GM12878 (cell line): ENCODE results near the gene ABCG1. TPM values are rescaled to one million over a fixed set of nuclear protein-coding genes. Genes with fewer than 3 reads are reported as not detected.

Experiments used
- ATAC-seq: fragments of 200-7000 bp; cut with Tn5 transposase; 3 replicates; pipeline ENCODE4 v1.9.1; 2020; ENCODE audit warnings: mild to moderate bottlenecking, moderate library complexity
- BruUV-seq: library from RNA; stranded (reverse); fragments of 400-500 nt; replicated peaks from 2 replicates; lab custom pipeline; 2021; lab: Mats Ljungman, UMichigan
- CTCF ChIA-PET: fragments of 300-600 bp; sonication (Branson Sonifier 250); formaldehyde crosslinking; extraction: SDS; loops from one replicate; lab custom pipeline; 2021; ENCODE audit warnings: inconsistent platforms; lab: Yijun Ruan, JAX
- POLR2A ChIA-PET: fragments of 350-600 bp; formaldehyde crosslinking; extraction: SDS; loops from one replicate; lab custom pipeline; 2021; ENCODE audit warnings: inconsistent platforms; lab: Charles Lee
- RAD21 ChIA-PET: fragments of 300-600 bp; sonication (Branson Sonifier 250); formaldehyde crosslinking; loops from one replicate; lab custom pipeline; 2023; ENCODE audit warnings: antibody characterized with exemption; ENCODE audit not compliant: unreplicated experiment; lab: Charles Lee
- SMC1A ChIA-PET: fragments of 300-600 bp; sonication (Branson Sonifier 250); formaldehyde crosslinking; loops from one replicate; lab custom pipeline; 2023; ENCODE audit not compliant: unreplicated experiment, uncharacterized antibody; lab: Charles Lee
- DNase-seq: peaks from one replicate; pipeline ENCODE4 v3.0.0-alpha.2; 2011; ENCODE audit warnings: low read depth, low spot score
- FAIRE-seq: peaks from 3 replicates; lab custom pipeline; 2011; peaks lifted over from hg19 to GRCh38; lab: Jason Lieb, UNC
- H2AFZ ChIP-seq: 2 replicates; pipeline ENCODE4 v1.6.0; 2011; ENCODE audit warnings: low read depth, low read length, control low read depth; ENCODE audit not compliant: control insufficient read depth
- H3K27ac ChIP-seq: 2 replicates; pipeline ENCODE4 v1.5.1; 2011; ENCODE audit warnings: control low read depth; ENCODE audit not compliant: control insufficient read depth, insufficient read depth
- H3K27me3 ChIP-seq, 2 experiments: replicated peaks in 1 of 2; 2 replicates each; pipeline versions ENCODE4 v1.6.0 to v1.6.1; 2011; ENCODE audit warnings: low read length in 1 of 2; ENCODE audit not compliant: control insufficient read depth in 2 of 2, insufficient read depth in 2 of 2
- H3K36me3 ChIP-seq, 2 experiments: 2 replicates each; pipeline ENCODE4 v1.5.1; 2011; ENCODE audit warnings: low read length in 1 of 2; ENCODE audit not compliant: control insufficient read depth in 2 of 2, insufficient read depth in 2 of 2
- H3K4me1 ChIP-seq: 2 replicates; pipeline ENCODE4 v1.6.1; 2011; ENCODE audit warnings: mild to moderate bottlenecking, low read length, moderate library complexity, mixed read lengths; ENCODE audit not compliant: control insufficient read depth, insufficient read depth
- H3K4me2 ChIP-seq: 2 replicates; pipeline ENCODE4 v1.6.0; 2011; ENCODE audit warnings: control low read depth; ENCODE audit not compliant: control insufficient read depth, insufficient read depth
- H3K4me3 ChIP-seq: fragments of 200-600 bp; sonication (generic); 2 replicates; pipeline ENCODE4 v1.5.1; 2016
- H3K79me2 ChIP-seq: 2 replicates; pipeline ENCODE4 v1.6.0; 2011; ENCODE audit warnings: low read length; ENCODE audit not compliant: control insufficient read depth, insufficient read depth
- H3K9ac ChIP-seq: 2 replicates; pipeline ENCODE4 v1.8.0; 2011; ENCODE audit warnings: low read length, control low read depth, mixed read lengths; ENCODE audit not compliant: control insufficient read depth, insufficient read depth
- H3K9me3 ChIP-seq: replicated peaks from 3 replicates; pipeline ENCODE4 v1.5.1; 2011; ENCODE audit warnings: mild to moderate bottlenecking, low read length; ENCODE audit not compliant: control insufficient read depth, insufficient read depth
- H4K20me1 ChIP-seq: 2 replicates; pipeline ENCODE4 v1.6.0; 2011; ENCODE audit not compliant: control insufficient read depth, insufficient read depth
- ATF7 ChIP-seq: fragments of 450-650 bp; IDR thresholded peaks from 2 replicates; pipeline ENCODE4 v1.6.1; 2016; ENCODE audit warnings: low read depth, mild to moderate bottlenecking
- BCL3 ChIP-seq: IDR thresholded peaks from 2 replicates; pipeline ENCODE4 v1.6.1; 2011; ENCODE audit warnings: borderline replicate concordance, low read depth, mild to moderate bottlenecking, moderate library complexity, low read length; ENCODE audit not compliant: insufficient read depth, poor library complexity, severe bottlenecking
- CEBPZ ChIP-seq: fragments of 150-350 bp; IDR thresholded peaks from 2 replicates; pipeline ENCODE4 v1.6.1; 2016; ENCODE audit warnings: low read depth, low read length
- CHD1 ChIP-seq: IDR thresholded peaks from 2 replicates; pipeline ENCODE4 v1.6.1; 2012; ENCODE audit warnings: low read depth, low read length, improper control_type of control experiment
- CHD4 ChIP-seq: fragments of 200-600 bp; sonication (generic); IDR thresholded peaks from 2 replicates; pipeline ENCODE4 v1.6.1; 2016; ENCODE audit warnings: mild to moderate bottlenecking
- CREM ChIP-seq: IDR thresholded peaks from 2 replicates; pipeline ENCODE4 v1.6.1; 2014; ENCODE audit warnings: antibody characterized with exemption, low read depth
- IRF3 ChIP-seq: fragments of 450-650 bp; IDR thresholded peaks from 2 replicates; pipeline ENCODE4 v1.6.1; 2014; ENCODE audit warnings: mild to moderate bottlenecking
- JUNB ChIP-seq: IDR thresholded peaks from 2 replicates; pipeline ENCODE4 v1.6.1; 2016; ENCODE audit warnings: antibody characterized with exemption, mild to moderate bottlenecking
- MTA2 ChIP-seq: fragments of 450-650 bp; IDR thresholded peaks from 2 replicates; pipeline ENCODE4 v1.6.1; 2016; ENCODE audit warnings: low read depth, mild to moderate bottlenecking, moderate library complexity
- MTA3 ChIP-seq: IDR thresholded peaks from 2 replicates; pipeline ENCODE4 v1.6.1; 2012; ENCODE audit warnings: low read length, inconsistent platforms, borderline replicate concordance
- NR2C1 ChIP-seq: fragments of 450-650 bp; IDR thresholded peaks from 2 replicates; pipeline ENCODE4 v1.6.1; 2017; ENCODE audit warnings: antibody characterized with exemption, mild to moderate bottlenecking, moderate library complexity
- PAX8 ChIP-seq: fragments of 450-650 bp; IDR thresholded peaks from 2 replicates; pipeline ENCODE4 v1.6.1; 2017; ENCODE audit warnings: mild to moderate bottlenecking, moderate library complexity
- RUNX3 ChIP-seq: IDR thresholded peaks from 2 replicates; pipeline ENCODE4 v1.6.1; 2012; ENCODE audit warnings: low read length, inconsistent platforms
- SUPT20H ChIP-seq: IDR thresholded peaks from 2 replicates; pipeline ENCODE4 v1.6.1; 2011; ENCODE audit warnings: low read depth, mild to moderate bottlenecking, low read length, moderate library complexity, borderline replicate concordance; ENCODE audit not compliant: control insufficient read depth
- SUZ12 ChIP-seq: fragments of 200-600 bp; sonication (generic); IDR thresholded peaks from one replicate; pipeline ENCODE4 v1.6.1; 2018; ENCODE audit warnings: antibody characterized with exemption, mild to moderate bottlenecking; ENCODE audit not compliant: unreplicated experiment
- USF2 ChIP-seq: IDR thresholded peaks from 2 replicates; pipeline ENCODE4 v1.6.1; 2011; ENCODE audit warnings: low read depth, low read length, improper control_type of control experiment, borderline replicate concordance
- WGBS: methylation state at CpG from one replicate; pipeline ENCODE4 v1.1.6; 2016; ENCODE audit warnings: low lambda C conversion rate; ENCODE audit not compliant: insufficient replicate concordance, insufficient coverage; ENCODE audit errors: missing lambda C conversion rate; 5-methylcytosine and 5-hydroxymethylcytosine counted together
- in situ Hi-C: fragments of 300-500 bp; cut with MboI; formaldehyde crosslinking; loops from 9 replicates; pipeline ENCODE4 v1.14.3; 2018; ENCODE audit warnings: mixed read lengths
- intact Hi-C: fragments of 100-400 bp; cut with micrococcal nuclease; formaldehyde crosslinking; loops from one replicate; pipeline ENCODE4 v1.14.2; 2022; ENCODE audit not compliant: unreplicated experiment
- polyA plus RNA-seq, 11 experiments: library from polyadenylated mRNA; depleted of rRNA in 4 of 11; unstranded in 6 of 11; stranded (reverse) in 5 of 11; fragments of >200 nt; fragmentation: Nextera tagmentation in 4 of 11; fragmentation: Illumina TruSeq in 1 of 11; extraction: Ambion mirVana in 4 of 11; extraction: Trizol in 1 of 11; gene quantifications; 1 replicate in 1 of 11; 2 replicates in 10 of 11; pipeline versions ENCODE4 v1.2.1 to v1.2.3, GENCODE V29; 2011 to 2016; ENCODE audit warnings: inconsistent platforms in 2 of 11, missing spikeins in 2 of 11, low read depth in 1 of 11
- total RNA-seq, 4 experiments: library from RNA; depleted of rRNA in 3 of 4; stranded (reverse); fragments of >200 nt in 3 of 4; fragmentation: Illumina TruSeq in 1 of 4; extraction: Trizol in 1 of 4; gene quantifications; 2 replicates each; pipeline versions ENCODE4 v1.2.1 to v1.2.3, GENCODE V29; 2013 to 2021

The ABCG1 gene
- total and polyA plus RNA-seq, 10 of the 15 experiments (the other 5 are each of a cell fraction or from before 2014, with no cell fraction given) = 0.59 to 19.3 (median 5.7) TPM

- H3K27ac ChIP-seq = no peak overlapping the region
- H3K4me1 ChIP-seq = peaks cover 15% of the 10 kb centered on the region
- no peaks in the 10 kb centered on the region for H3K27me3 ChIP-seq
- TF ChIP-seq JUNB (no peak), CHD1 (no peak), CEBPZ (no peak), CHD4 (no peak), IRF3 (no peak), NR2C1 (no peak), MTA2 (no peak), MTA3 (no peak), ATF7 (no peak), PAX8 (no peak), CREM (no peak), BCL3 (no peak), USF2 (no peak), SUZ12 (no peak), SUPT20H (no peak), RUNX3 (no peak)
- no peaks in the 10 kb centered on the region for H3K36me3 ChIP-seq
- FAIRE-seq (no peak), DNase-seq (no peak), ATAC-seq (no peak)
- H3K9me3 ChIP-seq = no peaks in the 10 kb centered on the region
- no peak overlapping the region for H3K4me3 ChIP-seq
- H3K9ac ChIP-seq = no peak overlapping the region
- 68% methylated on average over 8 of the region's 8 CpGs for WGBS
- H2AFZ ChIP-seq = no peak overlapping the region
- no peaks in the 10 kb centered on the region for H3K79me2 ChIP-seq
- no peaks in the 10 kb centered on the region for H4K20me1 ChIP-seq
- ChIA-PET RAD21 (interaction anchor here (1.7 to 7.1 kb wide), 3 partner anchors 10 to 103 kb away, joined by 4 to 60 read pairs (median 21); no protein-coding TSS in a partner anchor), POLR2A (interaction anchor here (2.0 kb wide), 1 partner anchor 9 kb away, joined by 16 read pairs; no protein-coding TSS in a partner anchor), CTCF (interaction anchor here (1.9 to 3.2 kb wide), 3 partner anchors 9 to 12 kb away, joined by 7 to 34 read pairs (median 22); no protein-coding TSS in a partner anchor), SMC1A (interaction anchor here (0.7 to 1.8 kb wide), 3 partner anchors 10 to 289 kb away, joined by 3 to 25 read pairs (median 4); no protein-coding TSS in a partner anchor)
- in situ Hi-C loops = loop anchor here (5.0 kb wide), 1 partner anchor 39 kb away; no protein-coding TSS in a partner anchor
- BruUV-seq = no TSS peak
- intact Hi-C loops = no loop called here
- no peak overlapping the region for H3K4me2 ChIP-seq
Measured at GRCh38 chr21:42248241-42248640, 29.3 kb downstream of the ABCG1 start.
